Measurements from ENCODE around the gene MICU1.

DNA sequence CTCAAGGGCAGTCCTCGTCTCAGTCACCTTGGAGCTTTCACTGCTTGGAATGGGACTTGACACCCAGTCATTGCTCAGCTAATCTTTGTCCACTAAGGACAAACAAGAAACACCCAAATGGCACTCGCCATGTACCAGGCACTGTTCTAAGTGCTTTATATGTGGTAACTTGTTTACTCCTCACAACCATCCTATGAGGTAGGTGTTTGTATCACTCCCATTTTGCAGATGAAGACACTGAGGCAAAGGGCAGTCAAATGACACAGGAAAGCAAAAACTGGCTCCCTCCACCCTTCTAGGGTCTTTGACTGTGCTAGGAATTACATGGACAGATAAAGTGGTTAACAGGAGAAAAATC is 295.8 kb downstream of the MICU1 start:
- no peak for TF ChIP-seq POLR2A (IDR thresholded peaks at IDR 0.05)
- TF ChIP-seq, protein P1, sequence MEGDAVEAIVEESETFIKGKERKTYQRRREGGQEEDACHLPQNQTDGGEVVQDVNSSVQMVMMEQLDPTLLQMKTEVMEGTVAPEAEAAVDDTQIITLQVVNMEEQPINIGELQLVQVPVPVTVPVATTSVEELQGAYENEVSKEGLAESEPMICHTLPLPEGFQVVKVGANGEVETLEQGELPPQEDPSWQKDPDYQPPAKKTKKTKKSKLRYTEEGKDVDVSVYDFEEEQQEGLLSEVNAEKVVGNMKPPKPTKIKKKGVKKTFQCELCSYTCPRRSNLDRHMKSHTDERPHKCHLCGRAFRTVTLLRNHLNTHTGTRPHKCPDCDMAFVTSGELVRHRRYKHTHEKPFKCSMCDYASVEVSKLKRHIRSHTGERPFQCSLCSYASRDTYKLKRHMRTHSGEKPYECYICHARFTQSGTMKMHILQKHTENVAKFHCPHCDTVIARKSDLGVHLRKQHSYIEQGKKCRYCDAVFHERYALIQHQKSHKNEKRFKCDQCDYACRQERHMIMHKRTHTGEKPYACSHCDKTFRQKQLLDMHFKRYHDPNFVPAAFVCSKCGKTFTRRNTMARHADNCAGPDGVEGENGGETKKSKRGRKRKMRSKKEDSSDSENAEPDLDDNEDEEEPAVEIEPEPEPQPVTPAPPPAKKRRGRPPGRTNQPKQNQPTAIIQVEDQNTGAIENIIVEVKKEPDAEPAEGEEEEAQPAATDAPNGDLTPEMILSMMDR (IDR thresholded peaks at IDR 0.05): no peak
